H1 (cell line): ENCODE results near the gene FAM98A. TPM values are rescaled to one million over a fixed set of nuclear protein-coding genes. Genes with fewer than 3 reads are reported as not detected.

Experiments
- CTCF ChIA-PET: fragments of 300-600 bp; sonication (Branson Sonifier 250); formaldehyde crosslinking; loops from one replicate; lab custom pipeline; 2021; ENCODE audit not compliant: partially characterized antibody; lab: Charles Lee
- POLR2A ChIA-PET: fragments of 300-600 bp; sonication (Branson Sonifier 250); formaldehyde crosslinking; loops from one replicate; lab custom pipeline; 2021; ENCODE audit warnings: inconsistent platforms; ENCODE audit not compliant: partially characterized antibody; lab: Charles Lee
- DNase-seq, 2 experiments: peaks; one replicate each; pipeline versions ENCODE4 v3.0.0 to v3.0.0-alpha.2; 2010 to 2022; ENCODE audit warnings: low spot score in 2 of 2, low read depth in 1 of 2, mixed read lengths in 1 of 2
- FAIRE-seq: peaks from 2 replicates; lab custom pipeline; 2011; peaks lifted over from hg19 to GRCh38; lab: Jason Lieb, UNC
- H2AFZ ChIP-seq: 2 replicates; pipeline ENCODE4 v1.8.1; 2012; ENCODE audit warnings: low read length, inconsistent platforms
- H2AK5ac ChIP-seq: 2 replicates; pipeline ENCODE4 v1.6.1; 2013; ENCODE audit warnings: low read depth, low read length
- H2BK120ac ChIP-seq: replicated peaks from 2 replicates; pipeline ENCODE3; 2013; ENCODE audit warnings: low read depth, low read length, inconsistent platforms
- H2BK12ac ChIP-seq: 2 replicates; pipeline ENCODE4 v1.6.1; 2013; ENCODE audit warnings: low read depth, low read length
- H2BK15ac ChIP-seq: 2 replicates; pipeline ENCODE4 v1.6.1; 2013; ENCODE audit warnings: low read length
- H2BK20ac ChIP-seq: 2 replicates; pipeline ENCODE4 v1.6.1; 2013; ENCODE audit warnings: low read length
- H2BK5ac ChIP-seq: 2 replicates; pipeline ENCODE4 v1.6.1; 2013; ENCODE audit warnings: low read depth, low read length
- H3K14ac ChIP-seq: 2 replicates; pipeline ENCODE4 v1.6.1; 2013; ENCODE audit warnings: inconsistent platforms; ENCODE audit not compliant: insufficient read length
- H3K18ac ChIP-seq: 2 replicates; pipeline ENCODE4 v1.6.1; 2013; ENCODE audit warnings: low read length; ENCODE audit errors: extremely low read depth
- H3K23ac ChIP-seq: 2 replicates; pipeline ENCODE4 v1.6.1; 2013; ENCODE audit warnings: inconsistent platforms; ENCODE audit not compliant: insufficient read length
- H3K23me2 ChIP-seq: 2 replicates; pipeline ENCODE4 v1.6.1; 2013; ENCODE audit warnings: low read depth, low read length
- H3K27ac ChIP-seq: 2 replicates; pipeline ENCODE4 v1.6.1; 2011; ENCODE audit warnings: low read depth, low read length, inconsistent platforms
- H3K27me3 ChIP-seq, 4 experiments: replicated peaks in 1 of 4; 1 replicate in 1 of 4; 2 replicates in 3 of 4; pipeline versions ENCODE4 v1.6.1 to v1.8.1; 2011 to 2013; ENCODE audit warnings: low read length in 3 of 4, mild to moderate bottlenecking in 3 of 4, inconsistent platforms in 2 of 4, mixed read lengths in 2 of 4, moderate library complexity in 1 of 4; ENCODE audit not compliant: control insufficient read depth in 3 of 4, insufficient read depth in 3 of 4; ENCODE audit errors: extremely low read depth in 1 of 4
- H3K36me3 ChIP-seq, 4 experiments: 2 replicates each; pipeline versions ENCODE4 v1.6.1 to v1.8.1; 2011 to 2013; ENCODE audit warnings: mild to moderate bottlenecking in 4 of 4, low read length in 3 of 4, moderate library complexity in 2 of 4, control low read depth in 1 of 4, inconsistent platforms in 1 of 4; ENCODE audit not compliant: insufficient read depth in 4 of 4, control insufficient read depth in 2 of 4
- H3K4ac ChIP-seq: replicated peaks from 2 replicates; pipeline ENCODE3; 2013; ENCODE audit warnings: low read length, low read depth, mixed read lengths, inconsistent platforms; ENCODE audit not compliant: insufficient read length
- H3K4me1 ChIP-seq, 4 experiments: replicated peaks in 1 of 4; 1 replicate in 1 of 4; 2 replicates in 3 of 4; pipeline versions ENCODE4 v1.6.1 to v1.8.1; 2011 to 2013; ENCODE audit warnings: low read length in 3 of 4, inconsistent platforms in 2 of 4, mixed read lengths in 1 of 4; ENCODE audit not compliant: insufficient read depth in 4 of 4, control insufficient read depth in 3 of 4
- H3K4me2 ChIP-seq, 2 experiments: 2 replicates each; pipeline versions ENCODE4 v1.6.1 to v1.8.1; 2011 to 2013; ENCODE audit warnings: low read depth in 2 of 2, low read length in 2 of 2, control low read depth in 1 of 2, inconsistent platforms in 1 of 2, mild to moderate bottlenecking in 1 of 2; ENCODE audit not compliant: insufficient read depth in 1 of 2
- H3K4me3 ChIP-seq, 4 experiments: fragments of 200-600, 300-600 bp in 1 of 4; sonication (generic), shearing (Covaris generic), sonication (Bioruptor Twin) in 1 of 4; 2 replicates each; pipeline versions ENCODE4 v1.5.1 to v1.8.1; 2011 to 2016; ENCODE audit warnings: low read length in 4 of 4, low read depth in 3 of 4, control low read depth in 2 of 4, inconsistent platforms in 2 of 4, mild to moderate bottlenecking in 2 of 4, mixed read lengths in 1 of 4, moderate library complexity in 1 of 4; ENCODE audit not compliant: insufficient read depth in 2 of 4; ENCODE audit errors: extremely low read depth in 1 of 4
- H3K56ac ChIP-seq: replicated peaks from 2 replicates; pipeline ENCODE3; 2013; ENCODE audit warnings: low read depth, mild to moderate bottlenecking, mixed read lengths, low read length, inconsistent platforms; ENCODE audit not compliant: insufficient read length
- H3K79me1 ChIP-seq: 2 replicates; pipeline ENCODE4 v1.6.1; 2013; ENCODE audit warnings: low read depth, low read length, control low read depth
- H3K79me2 ChIP-seq, 2 experiments: 2 replicates each; pipeline versions ENCODE4 v1.6.1 to v1.8.1; 2012 to 2013; ENCODE audit warnings: low read length in 2 of 2, mild to moderate bottlenecking in 2 of 2, inconsistent platforms in 1 of 2; ENCODE audit not compliant: insufficient read depth in 2 of 2, control insufficient read depth in 1 of 2
- H3K9ac ChIP-seq, 4 experiments: replicated peaks in 1 of 4; 1 replicate in 1 of 4; 2 replicates in 3 of 4; pipeline versions ENCODE4 v1.6.1 to v1.8.1; 2011 to 2013; ENCODE audit warnings: low read depth in 3 of 4, low read length in 3 of 4, control low read depth in 2 of 4, mild to moderate bottlenecking in 2 of 4, moderate library complexity in 2 of 4, inconsistent platforms in 1 of 4; ENCODE audit errors: extremely low read depth in 1 of 4
- H3K9me3 ChIP-seq, 2 experiments: 2 replicates each; pipeline versions ENCODE4 v1.6.1 to v1.8.1; 2012 to 2013; ENCODE audit warnings: mild to moderate bottlenecking in 2 of 2, moderate library complexity in 2 of 2, control low read depth in 1 of 2, inconsistent platforms in 1 of 2, low read depth in 1 of 2, low read length in 1 of 2, mixed read lengths in 1 of 2; ENCODE audit not compliant: insufficient read depth in 2 of 2
- H4K20me1 ChIP-seq, 2 experiments: replicated peaks in 1 of 2; 2 replicates each; pipeline versions ENCODE3 to v1.8.1; 2011 to 2013; ENCODE audit warnings: inconsistent platforms in 2 of 2, low read length in 2 of 2, mild to moderate bottlenecking in 1 of 2; ENCODE audit not compliant: insufficient read depth in 2 of 2, control insufficient read depth in 1 of 2
- H4K5ac ChIP-seq: 2 replicates; pipeline ENCODE4 v1.6.1; 2013; ENCODE audit warnings: low read length, low read depth, mixed read lengths, inconsistent platforms; ENCODE audit not compliant: insufficient read length
- H4K8ac ChIP-seq: 2 replicates; pipeline ENCODE4 v1.8.0; 2013; ENCODE audit warnings: mild to moderate bottlenecking, moderate library complexity, low read length, inconsistent platforms; ENCODE audit not compliant: insufficient read depth; ENCODE audit errors: extremely low read depth
- H4K91ac ChIP-seq: replicated peaks from 2 replicates; pipeline ENCODE3; 2013; ENCODE audit warnings: low read length, mixed read lengths, inconsistent platforms; ENCODE audit not compliant: insufficient read length
- BACH1 ChIP-seq: IDR thresholded peaks from 2 replicates; pipeline ENCODE4 v1.6.1; 2012; ENCODE audit warnings: low read length, improper control_type of control experiment
- E2F6 ChIP-seq: IDR thresholded peaks from 2 replicates; pipeline ENCODE4 v1.6.1; 2012; ENCODE audit warnings: inconsistent platforms
- FOSL1 ChIP-seq: IDR thresholded peaks from 2 replicates; pipeline ENCODE4 v1.6.1; 2011; ENCODE audit warnings: mild to moderate bottlenecking, low read depth, low read length, moderate library complexity; ENCODE audit not compliant: insufficient read depth
- YY1 ChIP-seq: IDR thresholded peaks from 2 replicates; pipeline ENCODE4 v1.6.1; 2011; ENCODE audit warnings: low read depth, mild to moderate bottlenecking, low read length
- whole genome bisulfite sequencing, 2 experiments: shearing (Covaris generic) in 1 of 2; methylation state at CpG; one replicate each; pipeline versions ENCODE4 v1.1.6 to v1.1.7; 2013 to 2015; ENCODE audit warnings: low lambda C conversion rate in 2 of 2, mixed read lengths in 2 of 2, inconsistent platforms in 1 of 2, low coverage in 1 of 2, missing lambda C conversion rate in 1 of 2; ENCODE audit not compliant: insufficient replicate concordance in 2 of 2, insufficient coverage in 1 of 2, insufficient read length in 1 of 2; ENCODE audit errors: extremely low coverage in 1 of 2, missing lambda C conversion rate in 1 of 2; 5-methylcytosine and 5-hydroxymethylcytosine counted together
- polyA plus RNA-seq, 7 experiments: library from polyadenylated mRNA; depleted of rRNA in 3 of 7; stranded (reverse) in 5 of 7; unstranded in 2 of 7; fragments of >200 nt in 5 of 7; fragments of 200-250 nt in 2 of 7; gene quantifications; 1 replicate in 5 of 7; 2 replicates in 1 of 7; 4 replicates in 1 of 7; pipeline versions ENCODE4 v1.2.1 to v1.2.3, GENCODE V29; 2011 to 2013; ENCODE audit warnings: missing spikeins in 2 of 7, mixed read lengths in 2 of 7
- total RNA-seq: library from RNA; stranded (reverse); fragmentation: NEBNext Ultra II Directional; extraction: Animal tissue kit (Norgen Biotek cat#: 25700); gene quantifications from 2 replicates; pipeline ENCODE4 v1.2.1, GENCODE V29; 2021

Gene FAM98A
- total and polyA plus RNA-seq, 2 of the 8 experiments (the other 6 are each of a cell fraction or from before 2014, with no cell fraction given): 53.2 to 103 TPM

DNA sequence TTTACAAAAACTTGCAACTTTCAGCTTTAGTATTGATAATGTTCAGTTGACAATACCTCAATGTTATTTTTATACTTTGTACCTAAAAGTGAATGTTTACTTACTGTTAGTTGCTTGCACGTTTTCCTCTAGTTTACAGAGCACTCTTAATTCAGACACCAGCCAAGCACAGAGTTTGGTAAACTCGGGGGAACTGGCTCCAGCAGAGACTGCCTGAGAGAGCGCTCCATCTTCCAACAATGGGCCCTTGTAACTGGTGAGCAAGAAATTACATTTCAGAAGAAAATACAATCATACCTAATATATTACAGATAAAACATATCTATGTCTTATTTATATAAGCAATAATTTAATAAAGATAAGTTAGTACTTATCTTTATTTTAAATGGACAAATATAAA, 3.7 kb downstream of the FAM98A start:
- H2AK5ac ChIP-seq: no peak overlapping the region
- CTCF ChIA-PET: interaction anchor here (0.6 kb wide), 1 partner anchor 199 kb away, joined by 3 read pairs; no protein-coding TSS in a partner anchor
- peaks cover 10% of the 10 kb centered on the region for H3K23me2 ChIP-seq
- POLR2A ChIA-PET: interaction anchor here (1.2 kb wide), 1 partner anchor 20 kb away, joined by 3 read pairs; no protein-coding TSS in a partner anchor
- no peak overlapping the region for H2BK20ac ChIP-seq
- DNase-seq: no peak
- H3K4me2 ChIP-seq: no peak overlapping the region
- H3K27ac ChIP-seq: no peak overlapping the region
- peaks cover 0 to 4% (median 0%) of the 10 kb centered on the region in 4 experiments; a peak in 2 of 7 replicates for H3K4me1 ChIP-seq
- no peak overlapping the region for H4K8ac ChIP-seq
- H2BK5ac ChIP-seq: no peak overlapping the region
- H3K9ac ChIP-seq: no peak overlapping the region
- no peak overlapping the region for H3K23ac ChIP-seq
- no peak overlapping the region for H4K91ac ChIP-seq
- peaks cover 2% of the 10 kb centered on the region; the same call in 1 of the 2 replicates for H3K79me1 ChIP-seq
- peaks cover 0 to 46% of the 10 kb centered on the region in 2 experiments; a peak in 2 of 4 replicates for H3K79me2 ChIP-seq
- H3K14ac ChIP-seq: no peak overlapping the region
- no peak overlapping the region for H2AFZ ChIP-seq
- no peak overlapping the region for H4K5ac ChIP-seq
- no peaks in the 10 kb centered on the region for H3K27me3 ChIP-seq
- H3K36me3 ChIP-seq: peaks cover 0 to 47% (median 21%) of the 10 kb centered on the region in 4 experiments; a peak in 6 of 8 replicates
- FAIRE-seq: no peak
- H3K4me3 ChIP-seq: no peak overlapping the region
- H3K4ac ChIP-seq: no peak overlapping the region
- no peaks in the 10 kb centered on the region for H4K20me1 ChIP-seq
- no peak overlapping the region for H3K56ac ChIP-seq
- TF ChIP-seq YY1 (no peak), BACH1 (no peak), FOSL1 (no peak), E2F6 (no peak)
- no peak overlapping the region for H2BK15ac ChIP-seq
- WGBS, 2 experiments: 82% methylated on average over 3 of the region's 3 CpGs; no CpG with 5 or more reads in 1 of the 2 experiments
- no peaks in the 10 kb centered on the region for H3K9me3 ChIP-seq
- no peak overlapping the region for H2BK12ac ChIP-seq
- no peak overlapping the region for H2BK120ac ChIP-seq
- no peak overlapping the region for H3K18ac ChIP-seq
